ENCODE measurements around the gene CDH2. TPM values are rescaled to one million over a fixed set of nuclear protein-coding genes. Genes with fewer than 3 reads are reported as not detected.
A peak's percentile ranks its signal among the peaks of the same experiment; 100 is the strongest.

Gene CDH2
- total RNA-seq, 1 experiment from 2014 or later: 36.2 TPM

DNA sequence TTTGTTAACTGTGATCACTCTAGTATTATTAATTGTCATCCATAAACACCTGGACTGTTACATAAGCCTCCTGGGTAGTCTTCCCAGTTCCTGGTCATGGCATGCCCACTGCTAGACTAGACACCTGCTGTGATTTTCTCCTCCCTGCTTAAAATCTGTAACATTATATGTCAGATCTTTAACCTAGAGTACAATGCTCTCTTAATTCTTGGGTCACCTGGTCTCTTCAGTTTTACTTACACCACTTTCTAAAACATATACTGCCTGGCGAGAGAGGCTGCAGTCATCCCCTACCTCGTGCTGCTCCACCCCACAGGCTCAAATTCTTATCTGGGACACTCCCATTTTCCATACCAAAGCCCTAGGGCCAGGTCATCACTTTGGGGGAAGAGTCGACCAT, 161.3 kb downstream of the CDH2 start:
- WGBS (ENCODE audit: extremely low coverage, insufficient read length, low lambda C conversion rate): no CpG with 5 or more reads among the region's 3 CpGs
- H3K4me2 ChIP-seq (ENCODE audit: insufficient read depth, insufficient read length, low read length): no peak overlapping the region

More for the DNA sequence above, 161.3 kb downstream of the CDH2 start:
- H4K8ac ChIP-seq (replicated peaks; ENCODE audit: insufficient read length, low read depth, low read length): no peak overlapping the region
- no peak overlapping the region for H2BK120ac ChIP-seq (ENCODE audit: low read depth, low read length, poor library complexity, severe bottlenecking)
- H3T11ph ChIP-seq (ENCODE audit: low read length): no peak overlapping the region
- H3K79me1 ChIP-seq (ENCODE audit: insufficient read depth, low read depth, low read length, poor library complexity, severe bottlenecking): no peaks in the 10 kb centered on the region
- no peaks in the 10 kb centered on the region for H3K79me2 ChIP-seq (ENCODE audit: insufficient read depth, low read length)
- no peak overlapping the region for H3K56ac ChIP-seq (ENCODE audit: insufficient read length, low read depth, low read length)
- H3K4ac ChIP-seq (ENCODE audit: low read depth, low read length): no peak overlapping the region
- Mint-ChIP-seq H3K27ac (peak overlapping the region in 1 of 3 experiments; percentile 27; a peak in 2 of 7 replicates), H3K9me3 (no peaks in the 10 kb centered on the region), H3K4me1 (peaks cover 10% of the 10 kb centered on the region in 2 experiments), H3K27me3 (ENCODE audit: low read depth) (no peaks in the 10 kb centered on the region), H3K36me3 (ENCODE audit: insufficient read depth in 1 of 3, low read depth in 3 of 3) (no peaks in the 10 kb centered on the region; a peak in 2 of 7 replicates), H3K4me3 (no peak overlapping the region)
- no peaks in the 10 kb centered on the region for H3K9me3 ChIP-seq (ENCODE audit: control insufficient read depth, low read depth, low read length)
- no peak overlapping the region for H3K27ac ChIP-seq (ENCODE audit: insufficient read length, low read depth, low read length)
- H2AK5ac ChIP-seq (ENCODE audit: insufficient read length, low read length): no peak overlapping the region
- no peaks in the 10 kb centered on the region for H3K23me2 ChIP-seq (ENCODE audit: insufficient read length, low read depth, low read length, poor library complexity, severe bottlenecking)
- H3K27me3 ChIP-seq (ENCODE audit: insufficient read depth, low read length): no peaks in the 10 kb centered on the region
- TF ChIP-seq CTCF (conservative IDR thresholded peaks at IDR 0.05): no peak
- H3K9ac ChIP-seq (ENCODE audit: extremely low read depth, insufficient read length, low read length): no peak overlapping the region
- no peak overlapping the region for H2BK12ac ChIP-seq (ENCODE audit: insufficient read length, low read depth, low read length)
- H3K23ac ChIP-seq (ENCODE audit: insufficient read length, low read depth, low read length): no peak overlapping the region
- H2BK15ac ChIP-seq (ENCODE audit: low read depth, low read length): no peak overlapping the region
- peak; percentile 29 for DNase-seq
- no peaks in the 10 kb centered on the region for H3K4me1 ChIP-seq (ENCODE audit: insufficient read depth, low read length)
- H2AFZ ChIP-seq (ENCODE audit: low read length): no peak overlapping the region
- no peak overlapping the region for H2BK5ac ChIP-seq (ENCODE audit: insufficient read length, low read length)
- no peak overlapping the region for H4K5ac ChIP-seq (ENCODE audit: insufficient read length, low read depth, low read length)
- no peak overlapping the region for H3K18ac ChIP-seq (ENCODE audit: insufficient read length, low read depth, low read length)
- no peak overlapping the region for H3K14ac ChIP-seq (ENCODE audit: insufficient read depth, low read length)
- no peaks in the 10 kb centered on the region for H4K20me1 ChIP-seq (ENCODE audit: control insufficient read depth, insufficient read depth, insufficient read length)
- H2BK20ac ChIP-seq (ENCODE audit: low read depth, low read length, poor library complexity, severe bottlenecking): no peak overlapping the region
- H4K91ac ChIP-seq (ENCODE audit: insufficient read length, low read depth, low read length): no peak overlapping the region
